ENCODE data around the gene COL8A2.

Gene COL8A2

DNA sequence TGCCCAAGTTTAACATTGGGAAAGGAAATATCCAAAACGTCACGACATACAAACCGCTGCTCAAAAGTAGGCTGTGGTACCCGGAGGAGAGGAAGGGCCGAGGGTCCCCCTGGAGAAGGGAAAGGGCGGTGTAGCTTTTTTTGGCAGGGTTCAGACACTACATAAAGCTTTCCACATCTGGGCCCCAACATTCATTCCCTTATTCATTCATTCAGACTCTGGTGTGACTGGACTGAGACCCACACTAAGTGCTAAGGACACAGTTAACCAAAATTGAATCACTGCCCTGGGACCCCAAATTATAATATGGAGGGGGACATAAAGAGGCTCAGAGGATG, 10.3 kb upstream of the COL8A2 start:
- no peak for DNase-seq

DNA sequence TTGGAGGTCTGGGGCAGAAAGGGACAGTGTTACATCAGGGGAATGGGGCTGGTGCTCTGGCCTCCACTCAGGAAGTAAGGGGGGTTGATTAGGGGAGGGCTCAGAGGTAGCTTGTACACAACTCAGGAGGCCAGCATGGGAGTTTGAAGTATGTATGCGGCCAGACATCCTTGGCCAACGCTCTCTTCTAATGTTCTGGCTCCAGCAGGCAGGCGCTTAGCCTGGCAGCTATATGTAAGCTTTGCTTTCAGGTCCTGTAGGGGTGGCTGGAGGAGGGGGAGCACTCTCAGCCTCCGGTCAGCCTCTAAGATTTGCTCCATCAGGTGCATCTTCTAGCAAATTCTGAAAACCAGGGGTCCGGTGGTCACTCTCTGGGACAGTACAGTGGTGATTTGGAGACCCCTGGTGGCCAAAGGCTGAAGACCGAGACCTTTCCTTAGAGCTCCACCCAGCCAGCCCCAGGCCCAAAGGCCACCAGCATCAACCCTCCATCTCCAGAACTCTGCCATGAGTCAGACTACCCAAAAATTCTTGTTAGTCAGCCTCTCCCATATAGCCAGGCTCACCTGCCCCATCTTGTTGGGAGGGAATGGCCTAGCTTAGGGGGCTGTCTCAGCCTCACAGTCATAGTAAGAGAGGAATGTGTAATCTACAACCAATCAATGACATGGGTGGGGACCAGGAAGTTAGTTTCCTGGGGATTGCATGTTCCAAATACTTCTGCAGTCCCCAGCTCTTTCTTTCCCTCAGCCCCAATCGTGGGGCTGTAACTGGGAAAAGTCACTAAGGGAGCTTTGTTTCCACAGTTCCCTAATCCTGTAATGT, 9.7 kb upstream of the COL8A2 start:
- peak; percentile 8 to 51 for DNase-seq

DNA sequence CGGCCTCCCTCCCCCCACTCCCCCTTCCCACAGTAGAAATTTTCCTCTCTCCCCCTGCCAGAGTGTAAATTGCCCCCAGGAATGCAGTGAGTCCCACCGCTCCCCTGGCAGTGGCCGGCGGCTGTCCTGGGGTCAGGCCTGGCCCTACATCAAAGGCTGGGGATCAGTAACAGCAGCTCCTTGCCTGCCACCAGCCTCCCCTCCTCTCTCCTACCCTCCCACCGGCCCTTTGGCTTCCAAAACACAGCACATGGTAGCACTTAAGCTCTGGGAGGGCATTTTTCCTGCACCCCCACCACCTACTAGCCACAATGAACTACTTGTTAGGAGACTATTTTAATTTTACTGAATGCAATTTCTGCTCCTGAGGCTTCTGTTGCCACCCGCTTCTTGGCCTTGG, 9.0 kb upstream of the COL8A2 start:
- DNase-seq, result no peak

DNA sequence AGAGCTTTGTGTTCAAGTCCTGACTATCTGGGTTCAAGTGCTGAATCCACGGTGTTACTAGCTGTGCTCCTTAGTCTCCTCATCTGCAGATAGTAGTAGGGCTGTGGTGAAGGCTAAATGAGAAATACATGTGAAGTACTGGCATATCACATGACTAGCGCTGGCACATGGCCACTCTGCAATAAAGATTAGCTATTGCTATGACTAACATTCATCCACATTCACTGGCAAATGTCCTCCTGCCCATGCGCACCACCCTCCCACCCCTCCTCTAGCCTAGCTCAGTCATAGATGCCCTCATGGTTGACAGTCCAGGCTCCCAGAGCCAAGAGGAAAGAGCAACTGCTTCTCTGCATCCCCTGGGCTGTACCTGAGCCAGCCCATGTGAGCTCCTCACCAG, 8.5 kb upstream of the COL8A2 start:
- DNase-seq, result no peak

DNA sequence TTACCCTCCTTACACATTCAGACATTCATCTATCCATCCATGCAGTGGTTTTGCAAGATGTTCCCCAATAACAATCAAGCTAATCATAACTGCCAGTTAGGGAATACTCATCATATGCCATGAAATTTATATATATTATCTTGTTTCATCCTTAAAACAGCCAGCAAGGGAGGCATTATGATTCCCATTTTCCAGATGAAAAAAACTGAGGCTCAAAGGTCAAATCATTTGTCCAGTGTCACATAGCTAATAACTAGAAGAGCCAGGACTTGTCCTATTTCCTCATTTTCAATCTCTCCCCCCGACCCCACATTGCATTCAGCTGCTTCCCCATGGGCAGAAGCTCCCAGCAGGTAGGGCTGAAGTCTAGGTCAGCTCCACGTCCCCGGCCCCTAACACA, 7.0 kb upstream of the COL8A2 start:
- no peak for DNase-seq

DNA sequence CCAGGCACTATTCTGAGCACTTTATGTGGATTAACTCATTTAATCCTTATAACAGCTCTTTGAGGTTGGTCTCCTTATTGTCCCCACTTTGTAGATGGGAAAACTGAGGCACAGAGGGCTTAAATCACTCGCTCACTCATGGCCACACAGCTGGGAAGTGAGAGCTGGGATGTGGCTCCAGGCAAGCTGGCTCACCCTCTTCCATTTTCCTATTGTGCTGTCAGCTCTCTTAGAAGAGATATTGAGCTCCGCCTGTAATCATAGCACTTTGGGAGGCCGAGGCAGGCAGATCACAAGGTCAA, 3.8 kb upstream of the COL8A2 start:
- no peak for DNase-seq

DNA sequence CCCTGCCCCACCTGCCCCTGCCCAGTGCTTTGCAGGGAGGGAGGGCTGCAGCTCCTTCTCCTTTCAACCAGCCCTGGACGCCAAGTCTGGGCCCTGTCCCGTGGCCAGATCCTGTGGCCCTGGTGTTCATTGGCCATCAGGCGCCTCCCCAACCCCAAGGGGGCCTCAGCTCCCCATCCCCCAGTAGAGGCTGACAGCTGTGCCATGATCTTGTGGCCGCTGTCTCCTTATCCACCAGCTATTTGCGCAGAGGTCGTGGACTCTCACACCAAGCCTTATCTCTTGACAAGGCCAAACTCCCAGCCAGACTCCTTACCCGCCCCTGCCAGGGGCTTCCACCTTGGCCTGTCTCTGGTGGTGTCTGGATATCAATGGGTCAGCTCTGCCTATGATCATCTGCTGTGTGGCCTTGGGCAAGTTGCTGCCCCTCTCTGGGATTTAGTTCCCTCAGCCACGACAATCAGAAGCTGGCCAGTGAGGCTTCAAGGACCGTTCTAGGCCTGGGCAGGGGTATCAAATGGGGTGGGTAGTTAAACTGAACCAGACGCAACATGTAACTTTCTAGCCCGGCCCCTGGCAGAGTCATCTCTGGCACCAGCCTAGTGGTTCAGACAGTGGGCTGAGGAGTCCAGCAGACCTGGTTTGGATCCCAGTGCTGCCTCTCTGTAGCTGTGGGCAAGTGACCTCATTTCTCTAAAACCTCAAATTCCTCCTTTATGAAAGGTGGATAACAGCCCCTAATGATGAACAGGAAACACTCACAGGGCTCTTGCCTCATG, 3.3 kb upstream of the COL8A2 start:
- no peak for DNase-seq

DNA sequence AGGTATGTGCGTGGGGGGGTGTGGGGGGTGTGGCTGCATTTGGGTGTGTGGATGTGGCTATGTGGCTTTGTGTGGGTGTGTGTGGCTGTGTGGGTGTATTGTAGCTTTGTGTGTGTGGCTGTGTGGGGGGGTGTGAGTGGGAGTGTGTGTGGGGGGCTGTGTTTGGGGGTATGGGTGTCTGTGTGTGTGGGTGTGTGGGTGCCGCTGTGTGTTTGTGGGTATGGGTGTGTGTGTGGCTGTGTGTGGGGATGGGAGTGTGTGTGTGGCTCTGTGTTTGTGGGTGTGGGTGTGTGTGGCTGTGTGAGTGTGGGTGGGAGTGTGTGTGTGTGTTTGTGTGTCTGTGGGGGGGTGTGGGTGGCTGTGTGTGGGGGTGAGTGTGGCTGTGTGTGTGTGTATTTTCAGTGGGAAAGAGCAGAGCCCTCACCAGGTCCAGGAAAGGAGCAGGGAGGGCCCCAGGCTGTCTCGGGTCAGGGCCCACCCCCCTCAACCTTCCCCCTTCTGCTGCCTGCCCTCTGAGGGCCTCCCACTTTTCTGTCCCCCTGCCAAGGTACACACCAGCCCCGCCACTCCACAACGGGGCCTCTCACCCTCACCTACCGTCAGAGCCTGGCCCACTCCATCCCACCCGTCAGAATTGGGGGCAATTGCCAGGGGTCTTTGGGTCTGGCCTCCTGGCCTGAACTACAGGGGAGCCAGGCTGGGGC, 1.9 kb upstream of the COL8A2 start:
- DNase-seq, result no peak

GRCh38 chr1:36126005-36126716, 1.1 kb upstream of the COL8A2 start:
- no peak for DNase-seq

GRCh38 chr1:36124404-36125128, 456 bp downstream of the COL8A2 start:
- DNase-seq, result no peak

DNA sequence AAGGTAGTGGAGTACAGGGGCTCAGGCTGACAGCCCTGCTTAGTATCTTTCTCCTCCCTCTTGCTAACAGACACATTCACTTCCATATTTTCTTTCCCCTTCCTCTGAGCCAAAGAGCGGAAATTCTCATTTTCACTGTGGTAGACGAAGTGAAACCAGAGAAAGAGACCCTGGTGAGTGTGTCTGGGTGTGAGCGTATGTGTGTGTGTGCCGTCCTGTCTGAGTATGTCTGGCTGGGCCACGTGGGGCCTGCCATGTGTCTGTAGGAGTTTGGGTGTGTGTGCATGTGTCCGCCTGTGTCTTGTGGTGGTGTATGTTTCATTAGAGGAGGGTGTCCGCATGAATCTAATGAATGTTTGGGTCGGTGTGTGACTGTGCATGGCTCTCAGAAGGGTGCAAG, 1.7 kb downstream of the COL8A2 start:
- no peak for DNase-seq

GRCh38 chr1:36122062-36123030, 2.7 kb downstream of the COL8A2 start:
- DNase-seq, result no peak

- DNase-seq, result no peak
Observed at GRCh38 chr1:36119456-36119855, 5.6 kb downstream of the COL8A2 start.

DNA sequence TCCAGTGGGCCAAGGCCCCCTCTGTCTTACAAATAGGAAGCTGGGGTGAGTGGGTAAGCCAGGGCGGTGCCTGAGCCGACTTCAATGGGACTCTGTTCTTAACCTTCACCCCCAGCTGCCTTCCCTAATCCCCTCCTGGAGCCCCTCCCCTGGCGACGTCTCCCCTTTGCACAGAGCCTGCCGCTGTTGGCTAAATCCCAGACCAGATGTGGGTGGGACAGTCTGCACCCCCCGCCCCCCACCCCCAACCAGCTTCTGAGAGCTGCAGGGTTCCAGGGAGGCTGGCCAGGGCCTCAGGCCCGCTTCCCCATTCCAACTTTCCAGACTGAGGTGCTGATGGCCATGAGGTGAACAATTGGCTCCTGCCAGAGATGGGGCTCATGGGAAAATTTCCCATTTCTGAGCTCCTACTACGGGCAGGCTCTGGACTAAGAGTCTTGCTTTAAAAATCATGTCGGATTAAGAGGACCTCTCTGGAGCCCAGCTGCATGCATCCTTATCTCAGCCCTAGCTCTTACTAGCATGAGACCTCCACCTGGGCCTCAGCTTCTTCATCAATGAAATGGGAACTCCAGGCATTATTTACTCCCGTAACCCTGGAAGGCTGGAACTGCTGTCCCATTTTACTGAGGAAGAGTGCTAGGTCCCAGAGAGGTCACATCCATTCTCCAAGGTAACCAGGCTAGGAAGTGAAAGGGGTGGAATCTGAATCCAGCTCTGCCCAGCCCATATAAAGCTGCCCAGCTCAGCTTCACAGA, 6.4 kb downstream of the COL8A2 start:
- no peak for DNase-seq

- no peak for DNase-seq
Observed at GRCh38 chr1:36116901-36117300, 8.1 kb downstream of the COL8A2 start.

GRCh38 chr1:36115931-36116330, 9.1 kb downstream of the COL8A2 start:
- no peak for DNase-seq

GRCh38 chr1:36115200-36115669, 9.8 kb downstream of the COL8A2 start:
- no peak for DNase-seq

GRCh38 chr1:36114371-36114770, 10.7 kb downstream of the COL8A2 start:
- DNase-seq, result no peak

GRCh38 chr1:36112823-36113222, 12.2 kb downstream of the COL8A2 start:
- no peak for DNase-seq

- DNase-seq, result no peak
Observed at GRCh38 chr1:36111151-36111550, 13.9 kb downstream of the COL8A2 start.

All from Kasumi-1 (cell line).